WTC11 (cell line): ENCODE data around the gene TMEM176B. TPM values are rescaled to one million over a fixed set of nuclear protein-coding genes. Genes with fewer than 3 reads are reported as not detected.

ENCODE experiments used
- ATAC-seq: fragments of 200-7000 bp; cut with Tn5 transposase; 2 replicates; pipeline ENCODE4 v1.10.0; 2021; ENCODE audit warnings: mild to moderate bottlenecking, moderate library complexity
- CTCF ChIA-PET: fragments of 300-600 bp; sonication (Branson Sonifier 250); formaldehyde crosslinking; loops from one replicate; lab custom pipeline; 2021; ENCODE audit warnings: antibody characterized with exemption; lab: Charles Lee
- POLR2A ChIA-PET: fragments of 350-600 bp; sonication (Branson Sonifier 250); formaldehyde crosslinking; loops from one replicate; lab custom pipeline; 2021; ENCODE audit warnings: antibody characterized with exemption; lab: Charles Lee
- DNase-seq: peaks from one replicate; pipeline ENCODE4 v3.0.0; 2021; ENCODE audit warnings: low spot score
- H3K27ac Mint-ChIP-seq: 2 replicates; pipeline ENCODE4 v1.8.0; 2021; ENCODE audit warnings: mixed read lengths
- H3K27me3 Mint-ChIP-seq: 2 replicates; pipeline ENCODE4 v1.8.0; 2021; ENCODE audit warnings: low read depth, mild to moderate bottlenecking, moderate library complexity, mixed read lengths
- H3K36me3 Mint-ChIP-seq: 2 replicates; pipeline ENCODE4 v1.8.0; 2021; ENCODE audit warnings: mixed read lengths
- H3K4me1 Mint-ChIP-seq: 2 replicates; pipeline ENCODE4 v1.8.0; 2022; ENCODE audit warnings: mixed read lengths
- H3K4me3 Mint-ChIP-seq: 2 replicates; pipeline ENCODE4 v1.8.0; 2021; ENCODE audit warnings: mild to moderate bottlenecking, moderate library complexity, mixed read lengths
- H3K9me3 Mint-ChIP-seq: 2 replicates; pipeline ENCODE4 v1.8.0; 2021; ENCODE audit warnings: mixed read lengths
- ATF2 ChIP-seq: sonication (generic); formaldehyde crosslinking; IDR thresholded peaks from 2 replicates; pipeline ENCODE4 v1.8.1; 2022; ENCODE audit warnings: low read depth, missing genetic modification reagents, borderline replicate concordance
- ATF3 ChIP-seq: sonication (generic); formaldehyde crosslinking; conservative IDR thresholded peaks from 2 replicates; pipeline ENCODE4 v1.8.1; 2022; ENCODE audit warnings: mild to moderate bottlenecking, missing genetic modification reagents
- ELF4 ChIP-seq: sonication (generic); formaldehyde crosslinking; IDR thresholded peaks from 2 replicates; pipeline ENCODE4 v1.8.1; 2022; ENCODE audit warnings: low read depth, mild to moderate bottlenecking, moderate library complexity, missing genetic modification reagents
- ETV6 ChIP-seq: sonication (generic); formaldehyde crosslinking; IDR thresholded peaks from 2 replicates; pipeline ENCODE4 v1.8.1; 2022; ENCODE audit warnings: mild to moderate bottlenecking, missing genetic modification reagents
- GRHL2 ChIP-seq: fragments of 250-450 bp; sonication (Bioruptor Pico); IDR thresholded peaks from 2 replicates; pipeline ENCODE4 v1.8.0; 2022; ENCODE audit warnings: mild to moderate bottlenecking, moderate library complexity; ENCODE audit not compliant: insufficient replicate concordance, severe bottlenecking
- IRF1 ChIP-seq: sonication (generic); formaldehyde crosslinking; IDR thresholded peaks from 2 replicates; pipeline ENCODE4 v1.8.0; 2023; ENCODE audit warnings: missing genetic modification reagents
- JAZF1 ChIP-seq: fragments of 250-450 bp; sonication (Bioruptor Pico); IDR thresholded peaks from 2 replicates; pipeline ENCODE4 v1.9.0; 2021; ENCODE audit warnings: moderate library complexity, mild to moderate bottlenecking, inconsistent platforms
- MAX ChIP-seq: sonication (generic); formaldehyde crosslinking; IDR thresholded peaks from 2 replicates; pipeline ENCODE4 v1.8.0; 2022; ENCODE audit warnings: mild to moderate bottlenecking, missing genetic modification reagents
- MLX ChIP-seq: sonication (generic); formaldehyde crosslinking; IDR thresholded peaks from 2 replicates; pipeline ENCODE4 v1.8.1; 2023; ENCODE audit warnings: mild to moderate bottlenecking, missing genetic modification reagents, moderate library complexity
- MYBL2 ChIP-seq: sonication (generic); formaldehyde crosslinking; IDR thresholded peaks from 2 replicates; pipeline ENCODE4 v1.8.1; 2023; ENCODE audit warnings: mild to moderate bottlenecking, moderate library complexity, missing genetic modification reagents
- NR2C2 ChIP-seq: sonication (generic); formaldehyde crosslinking; IDR thresholded peaks from 2 replicates; pipeline ENCODE4 v1.8.0; 2022; ENCODE audit warnings: mild to moderate bottlenecking, missing genetic modification reagents
- NR3C1 ChIP-seq: sonication (generic); formaldehyde crosslinking; conservative IDR thresholded peaks from 2 replicates; pipeline ENCODE4 v1.8.1; 2023; ENCODE audit warnings: low read depth, mild to moderate bottlenecking, missing genetic modification reagents
- PREB ChIP-seq: sonication (generic); formaldehyde crosslinking; IDR thresholded peaks from 2 replicates; pipeline ENCODE4 v1.8.1; 2022; ENCODE audit warnings: mild to moderate bottlenecking, missing genetic modification reagents, moderate library complexity, borderline replicate concordance
- PRRX2 ChIP-seq: fragments of 250-450 bp; sonication (Bioruptor Pico); IDR thresholded peaks from 2 replicates; pipeline ENCODE4 v1.8.0; 2021; ENCODE audit warnings: mild to moderate bottlenecking
- RELA ChIP-seq: sonication (generic); formaldehyde crosslinking; IDR thresholded peaks from 2 replicates; pipeline ENCODE4 v1.8.1; 2022; ENCODE audit warnings: missing genetic modification reagents, mild to moderate bottlenecking, borderline replicate concordance
- SMAD3 ChIP-seq: sonication (generic); formaldehyde crosslinking; IDR thresholded peaks from 2 replicates; pipeline ENCODE4 v1.8.0; 2022; ENCODE audit warnings: missing genetic modification reagents, mild to moderate bottlenecking, borderline replicate concordance
- SP1 ChIP-seq: sonication (generic); formaldehyde crosslinking; conservative IDR thresholded peaks from 2 replicates; pipeline ENCODE4 v1.8.1; 2022; ENCODE audit warnings: missing genetic modification reagents
- USF1 ChIP-seq: sonication (generic); formaldehyde crosslinking; IDR thresholded peaks from 2 replicates; pipeline ENCODE4 v1.8.0; 2022; ENCODE audit warnings: mild to moderate bottlenecking, missing genetic modification reagents
- ZBTB21 ChIP-seq: sonication (generic); formaldehyde crosslinking; IDR thresholded peaks from 2 replicates; pipeline ENCODE4 v1.8.1; 2023; ENCODE audit warnings: mild to moderate bottlenecking, missing genetic modification reagents, borderline replicate concordance
- ZBTB43 ChIP-seq: sonication (generic); formaldehyde crosslinking; IDR thresholded peaks from 2 replicates; pipeline ENCODE4 v1.8.1; 2023; ENCODE audit warnings: mild to moderate bottlenecking, missing genetic modification reagents
- ZNF121 ChIP-seq: sonication (generic); formaldehyde crosslinking; IDR thresholded peaks from 2 replicates; pipeline ENCODE4 v1.8.0; 2023; ENCODE audit warnings: missing genetic modification reagents
- ZNF396 ChIP-seq: fragments of 250-450 bp; sonication (Bioruptor Pico); IDR thresholded peaks from 2 replicates; pipeline ENCODE4 v1.8.0; 2021; ENCODE audit warnings: mild to moderate bottlenecking, moderate library complexity, borderline replicate concordance
- ZNF416 ChIP-seq: fragments of 250-450 bp; sonication (Bioruptor Pico); IDR thresholded peaks from 2 replicates; pipeline ENCODE4 v1.9.0; 2021; ENCODE audit warnings: mild to moderate bottlenecking, inconsistent platforms
- ZNF532 ChIP-seq: fragments of 250-450 bp; sonication (Bioruptor Pico); IDR thresholded peaks from 2 replicates; pipeline ENCODE4 v1.9.0; 2021; ENCODE audit warnings: mild to moderate bottlenecking, borderline replicate concordance
- total RNA-seq: library from RNA; stranded (reverse); gene quantifications from 3 replicates; pipeline ENCODE4 v1.2.3, GENCODE V29; 2021

The TMEM176B gene
- total RNA-seq, 1 experiment from 2014 or later = 1.0 TPM

GRCh38 chr7:150791304-150791703 is 8.9 kb downstream of the TMEM176B start:
- ChIA-PET CTCF (interaction anchor here (1.0 to 2.0 kb wide), 2 partner anchors 13 to 85 kb away, joined by 4 to 6 read pairs; no protein-coding TSS in a partner anchor), POLR2A (no interaction called here)
- Mint-ChIP-seq H3K9me3 (no peaks in the 10 kb centered on the region; the same call in none of the 2 replicates), H3K4me1 (no peaks in the 10 kb centered on the region), H3K36me3 (no peaks in the 10 kb centered on the region), H3K27me3 (peaks cover 8% of the 10 kb centered on the region), H3K4me3 (no peak overlapping the region), H3K27ac (no peak overlapping the region)
- TF ChIP-seq GRHL2 (CRISPR knock-in tag) = no peak
- no peak for TF ChIP-seq ZNF396 (CRISPR knock-in tag)
- no peak for TF ChIP-seq ELF4
- no peak for TF ChIP-seq ZNF416 (CRISPR knock-in tag)
- no peak for TF ChIP-seq NR2C2
- no peak for TF ChIP-seq MLX (CRISPR knock-in tag)
- no peak for TF ChIP-seq SMAD3 (CRISPR knock-in tag)
- TF ChIP-seq ZBTB43 (CRISPR knock-in tag) = no peak
- no peak for TF ChIP-seq IRF1 (CRISPR knock-in tag)
- TF ChIP-seq RELA (CRISPR knock-in tag) = no peak
- no peak for TF ChIP-seq PREB
- ATAC-seq (no peak), DNase-seq (no peak)

- CTCF ChIA-PET = interaction anchor here (1.1 kb wide), 1 partner anchor 12 kb away, joined by 3 read pairs; no protein-coding TSS in a partner anchor
- no peaks in the 10 kb centered on the region for H3K4me1 Mint-ChIP-seq
- TF ChIP-seq ZNF121 (no peak), ZNF532 (CRISPR knock-in tag) (no peak), JAZF1 (CRISPR knock-in tag) (no peak), MYBL2 (no peak), USF1 (CRISPR knock-in tag) (no peak), NR3C1 (CRISPR knock-in tag) (no peak), ZBTB21 (CRISPR knock-in tag) (no peak), MAX (no peak), ATF2 (no peak), ETV6 (no peak), RELA (CRISPR knock-in tag) (no peak), PRRX2 (CRISPR knock-in tag) (no peak), SP1 (CRISPR knock-in tag) (no peak), ATF3 (CRISPR knock-in tag) (no peak)
Observed at GRCh38 chr7:150790416-150791075, 9.6 kb downstream of the TMEM176B start.

More at GRCh38 chr7:150790416-150791075, 9.6 kb downstream of the TMEM176B start:
- H3K9me3 Mint-ChIP-seq = no peaks in the 10 kb centered on the region
- DNase-seq = no peak
- POLR2A ChIA-PET = no interaction called here
- H3K4me3 Mint-ChIP-seq = no peak overlapping the region
- no peak overlapping the region for H3K27ac Mint-ChIP-seq
- peaks cover 12% of the 10 kb centered on the region for H3K27me3 Mint-ChIP-seq
- H3K36me3 Mint-ChIP-seq = no peaks in the 10 kb centered on the region
- no peak for ATAC-seq
